NCI-H774 (cell line): ENCODE data around the gene KCNC1.

Experiments
- DNase-seq: peaks from one replicate; lab custom pipeline; 2025; lab: John Stamatoyannopoulos, UW

Gene KCNC1

DNA sequence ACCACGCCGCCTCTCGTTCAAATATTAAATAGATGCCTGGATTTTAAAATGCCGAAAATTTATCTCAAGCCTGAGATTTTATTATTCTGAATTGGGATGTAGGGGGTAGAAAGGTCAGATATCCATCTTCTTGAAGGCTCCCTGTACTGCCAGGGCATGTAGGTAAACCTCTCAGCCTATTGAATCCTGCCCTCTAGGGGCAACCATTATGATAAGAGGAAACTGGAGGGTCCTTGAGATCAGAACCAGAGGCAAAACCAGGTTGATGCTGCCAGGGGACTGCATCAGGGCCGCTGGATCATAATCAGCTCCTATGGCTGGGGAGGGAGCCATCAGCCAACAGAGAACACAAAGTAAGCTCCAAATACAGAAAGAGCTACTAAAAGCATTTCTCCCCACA, 92.4 kb downstream of the KCNC1 start:
- DNase-seq, result no peak

DNA sequence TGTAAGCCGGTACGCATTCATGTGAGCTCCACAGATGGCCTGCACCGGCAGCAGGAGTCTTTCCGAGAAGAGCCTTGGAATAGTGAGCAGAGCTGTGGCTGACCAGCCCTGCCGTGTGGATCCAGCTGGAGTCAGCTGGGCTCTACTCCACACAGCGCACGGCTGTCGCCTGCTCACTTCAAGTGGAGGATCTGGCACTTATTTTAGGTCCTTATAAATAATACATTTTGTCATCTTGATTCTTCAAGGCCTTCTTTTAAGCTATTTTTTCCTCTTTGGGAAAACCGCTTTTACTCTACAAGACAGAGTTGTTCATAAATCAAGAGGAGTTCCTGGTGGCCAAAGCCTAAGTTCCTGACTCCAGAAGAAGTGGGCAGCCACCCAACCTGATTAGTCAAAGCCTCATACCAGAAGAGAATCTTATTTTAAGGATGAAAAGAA, 93.8 kb downstream of the KCNC1 start:
- DNase-seq, result no peak

DNA sequence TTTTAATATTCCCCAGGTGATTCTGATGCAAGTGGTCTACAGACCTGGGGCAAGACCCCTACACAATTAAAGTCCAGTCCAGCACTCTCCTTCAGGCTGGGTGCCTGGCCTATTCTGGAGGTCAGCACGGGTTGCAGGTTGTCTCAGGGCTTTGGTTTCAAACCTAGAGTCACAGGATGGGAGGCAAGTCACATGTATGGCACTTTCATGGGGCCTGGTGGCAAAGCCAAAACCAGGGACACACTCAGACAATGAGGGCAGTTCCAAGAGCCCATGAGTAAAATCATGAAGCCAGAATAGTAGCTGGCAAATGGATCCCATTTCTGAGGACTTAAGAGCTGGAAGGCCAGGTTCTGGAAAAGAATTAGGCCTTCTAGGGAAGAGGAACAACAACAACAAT, 96.6 kb downstream of the KCNC1 start:
- no peak for DNase-seq

DNA sequence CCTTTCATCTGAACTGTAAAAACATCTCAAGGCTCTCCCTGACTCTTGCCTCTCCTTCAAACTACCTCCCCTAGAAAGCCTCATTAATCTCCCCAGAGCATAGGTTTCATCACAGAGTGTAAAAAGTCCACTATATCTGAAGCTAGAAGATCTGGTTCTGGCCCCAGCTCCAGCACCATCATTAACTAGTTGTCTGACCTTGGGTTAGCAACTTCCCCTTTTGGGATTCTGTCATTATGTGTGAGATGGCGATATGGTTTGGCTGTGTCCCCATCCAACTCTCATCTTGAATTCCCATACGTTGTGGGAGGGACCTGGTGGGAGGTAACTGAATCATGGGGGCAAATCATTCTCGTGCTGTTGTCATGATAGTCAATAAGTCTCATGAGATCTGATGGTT, 97.3 kb downstream of the KCNC1 start:
- no peak for DNase-seq
